GM19372 (cell line): ENCODE measurements around the gene CSGALNACT2.
A peak's percentile ranks its signal among the peaks of the same experiment; 100 is the strongest.

Experiments
- ATAC-seq: cut with Tn5 transposase; IDR thresholded peaks from one replicate; pipeline ENCODE4 v1.9.1; 2021; ENCODE audit warnings: mild to moderate bottlenecking, low read depth, moderate library complexity; ENCODE audit not compliant: unreplicated experiment

The CSGALNACT2 gene

GRCh38 chr10:43199088-43199683, 60.9 kb downstream of the CSGALNACT2 start:
- ATAC-seq, result no peak

GRCh38 chr10:43199684-43200537, 61.7 kb downstream of the CSGALNACT2 start:
- no peak for ATAC-seq

- no peak for ATAC-seq
Measured at GRCh38 chr10:43200538-43201390, 62.5 kb downstream of the CSGALNACT2 start.

- ATAC-seq, result no peak
Measured at GRCh38 chr10:43201545-43202131, 63.4 kb downstream of the CSGALNACT2 start.

DNA sequence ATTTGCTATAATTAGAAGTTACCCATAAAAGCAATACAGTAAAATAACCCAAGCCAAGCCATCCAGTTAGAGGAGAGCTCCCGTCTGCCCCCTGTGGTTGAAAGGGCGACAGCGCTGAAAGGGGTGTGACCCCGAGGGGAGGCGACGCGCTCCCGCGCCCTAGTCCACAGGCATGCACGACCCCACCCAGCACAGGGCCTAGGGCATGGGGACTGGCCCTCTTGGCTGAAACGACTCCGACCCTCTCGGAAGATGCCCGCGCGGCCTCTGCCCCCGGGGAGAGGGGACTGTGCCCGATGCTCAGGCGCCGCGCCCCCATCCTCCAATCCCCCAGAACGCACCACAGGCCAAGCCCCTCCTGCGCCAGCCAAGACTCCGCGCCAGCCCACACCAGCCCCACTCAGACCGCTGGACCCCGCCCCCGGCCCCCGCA, 64.0 kb downstream of the CSGALNACT2 start:
- peak; percentile 1 for ATAC-seq

- ATAC-seq, result peak; percentile 39
Measured at GRCh38 chr10:43202657-43203447, 64.6 kb downstream of the CSGALNACT2 start.

- no peak for ATAC-seq
Measured at GRCh38 chr10:43203448-43204041, 65.3 kb downstream of the CSGALNACT2 start.

DNA sequence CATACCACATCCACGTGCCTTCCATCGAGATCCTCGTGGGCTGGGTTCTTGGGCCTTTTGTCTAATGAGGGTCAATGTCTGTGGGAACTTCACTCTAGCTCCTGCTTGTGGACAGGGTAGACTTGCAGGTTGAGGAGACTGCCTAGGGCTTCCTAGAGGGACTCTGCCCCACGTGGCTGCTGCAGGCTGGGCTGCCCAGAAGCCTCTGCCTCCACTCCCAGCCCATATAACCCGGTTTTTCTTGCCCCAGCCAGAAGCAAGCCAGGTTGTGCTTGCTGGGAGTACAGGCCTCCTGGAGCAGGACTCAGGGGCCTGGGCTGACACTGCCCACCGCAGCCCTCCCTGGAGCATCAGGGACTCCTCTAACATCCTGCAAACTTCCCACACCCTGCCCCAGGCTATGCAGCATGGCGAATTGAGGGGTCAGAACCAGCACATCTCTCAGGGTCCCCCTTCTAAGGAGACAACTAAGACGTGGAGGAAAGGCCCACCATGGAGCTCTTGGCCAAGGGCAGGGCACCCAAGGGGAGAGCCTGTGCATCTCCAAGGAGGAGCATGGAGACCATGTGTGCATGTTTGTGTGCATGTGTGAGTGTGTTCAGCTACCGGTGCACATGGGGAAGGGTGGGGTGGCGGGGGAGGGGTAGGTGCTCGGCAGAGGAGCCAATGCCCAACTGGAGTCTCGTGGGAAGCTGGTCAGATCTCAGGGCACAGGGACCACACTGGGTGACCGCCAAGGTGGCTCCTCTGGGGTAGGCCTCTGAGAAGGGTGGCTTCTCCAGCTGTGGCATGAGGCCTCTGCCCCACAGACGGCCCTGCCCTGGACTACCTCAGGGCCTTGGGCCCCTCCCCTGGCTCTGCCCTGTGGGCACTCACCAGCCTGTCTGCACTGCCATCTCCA, 66.0 kb downstream of the CSGALNACT2 start:
- ATAC-seq, result no peak

DNA sequence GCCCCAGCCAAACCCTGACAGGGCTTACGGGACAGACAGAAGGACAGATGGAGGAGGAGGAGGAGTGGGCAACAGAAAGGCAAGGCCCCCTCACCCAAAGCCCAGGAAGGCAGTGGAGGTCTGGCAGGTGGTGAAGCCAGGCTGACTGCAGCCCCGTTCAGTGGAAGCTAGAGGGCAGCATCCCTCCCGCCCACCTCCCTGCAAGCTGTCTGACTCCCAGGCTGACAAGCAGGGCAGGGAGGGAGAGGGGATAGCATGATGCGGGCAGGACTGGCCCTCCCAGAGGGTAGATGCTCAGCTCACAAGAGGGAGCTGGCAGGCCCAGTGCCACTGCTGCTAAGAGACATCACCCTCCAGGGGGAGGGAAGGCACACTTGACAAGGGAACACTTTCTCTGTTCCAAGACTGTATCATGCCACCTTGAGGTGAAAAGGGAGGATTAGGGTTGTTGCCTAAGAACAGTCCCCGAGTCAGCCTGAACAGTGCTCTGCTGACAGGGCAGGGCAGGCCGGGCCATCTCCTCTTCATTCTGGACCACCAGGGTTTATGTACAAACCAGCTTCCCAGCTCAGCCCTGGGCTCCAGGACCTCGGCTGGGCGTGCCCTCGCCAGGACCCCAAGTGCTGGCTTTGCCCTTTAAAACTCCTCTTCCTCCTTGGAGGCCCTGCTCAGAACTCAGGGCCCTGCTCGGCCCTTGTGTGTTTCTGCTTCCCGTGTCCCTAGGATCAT, 66.9 kb downstream of the CSGALNACT2 start:
- ATAC-seq, result peak; percentile 64

DNA sequence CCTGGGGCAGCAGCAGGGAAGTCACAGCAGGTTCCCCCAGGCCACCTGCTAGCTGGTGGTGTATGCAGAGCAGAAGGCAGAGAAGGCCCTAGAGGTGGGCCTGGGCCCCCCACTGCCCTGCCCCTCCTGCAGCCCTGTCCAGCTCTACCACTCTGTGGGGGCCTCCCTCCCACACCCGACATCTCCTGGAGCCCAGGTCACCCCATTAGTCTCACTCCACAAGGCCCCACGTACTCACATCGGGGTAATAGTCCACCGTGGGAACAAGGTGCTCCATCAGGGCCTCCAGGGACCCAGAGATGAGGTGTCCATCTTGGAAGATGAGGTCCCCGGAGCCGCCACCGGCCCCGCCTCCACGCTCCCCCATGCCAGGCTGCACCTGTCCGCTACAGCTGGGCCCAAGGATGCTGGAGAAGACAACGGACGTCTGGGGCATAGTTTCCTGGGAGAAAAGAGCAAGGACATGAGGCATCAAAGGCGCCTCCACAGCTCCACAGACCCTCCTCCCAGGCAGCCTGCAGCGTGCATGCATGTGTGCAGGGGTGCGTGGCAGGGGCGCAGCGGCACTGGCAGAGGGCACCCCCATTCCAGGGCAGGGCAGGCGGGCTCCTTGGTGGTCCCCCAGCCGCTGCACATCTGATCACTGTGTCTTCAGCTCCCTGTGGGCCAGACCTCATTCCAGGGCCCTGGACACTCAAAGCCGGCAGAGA, 67.6 kb downstream of the CSGALNACT2 start:
- ATAC-seq, result no peak

GRCh38 chr10:43206391-43207235, 68.4 kb downstream of the CSGALNACT2 start:
- ATAC-seq, result no peak

- ATAC-seq, result no peak
Measured at GRCh38 chr10:43208147-43209073, 70.2 kb downstream of the CSGALNACT2 start.

DNA sequence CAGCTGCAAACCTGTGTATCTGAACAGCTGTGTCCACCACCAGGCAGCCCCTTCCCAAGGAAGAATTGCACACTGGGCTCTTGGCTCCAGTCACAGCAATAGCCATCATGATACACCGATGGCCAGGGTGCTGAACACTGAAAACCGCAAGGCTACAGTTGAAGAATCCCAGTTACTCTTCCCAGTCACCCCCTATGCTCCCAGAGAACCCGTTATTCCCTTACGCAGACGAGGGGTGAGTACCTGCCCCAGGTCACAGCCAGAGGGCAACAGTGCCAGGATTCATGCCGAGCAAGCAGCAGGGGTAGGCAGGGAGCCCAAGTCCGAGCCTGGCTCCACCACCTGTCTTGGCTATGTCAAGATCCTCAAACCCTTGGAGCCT, 70.8 kb downstream of the CSGALNACT2 start:
- no peak for ATAC-seq

- ATAC-seq, result no peak
Measured at GRCh38 chr10:43209651-43210141, 71.5 kb downstream of the CSGALNACT2 start.

DNA sequence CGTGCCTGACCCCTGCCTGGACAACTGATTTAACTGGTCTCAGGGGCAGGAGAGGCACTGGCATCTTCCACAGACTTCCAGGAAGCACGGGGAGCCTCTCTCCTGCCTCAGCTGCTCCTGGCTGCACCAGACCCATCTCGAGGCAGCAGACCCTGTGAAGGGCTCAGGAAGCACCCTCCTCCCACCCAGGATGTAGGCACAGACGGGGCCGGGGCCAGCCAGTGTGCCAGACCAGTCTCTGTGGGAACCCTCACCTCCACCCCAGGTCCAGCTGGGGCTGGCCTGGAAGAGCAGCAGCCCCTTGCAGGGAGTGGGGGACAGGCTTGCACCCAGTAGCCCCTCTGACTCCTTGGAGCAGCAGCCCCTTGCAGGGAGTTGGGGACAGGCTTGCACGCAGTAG, 72.3 kb downstream of the CSGALNACT2 start:
- no peak for ATAC-seq
